HCT116 (cell line): ENCODE measurements around the gene ZMYND11. TPM values are rescaled to one million over a fixed set of nuclear protein-coding genes. Genes with fewer than 3 reads are reported as not detected.

Source experiments
- ATAC-seq: fragments of 200-7000 bp; cut with Tn5 transposase; 2 replicates; pipeline ENCODE4 v1.9.1; 2020; ENCODE audit warnings: mild to moderate bottlenecking, moderate library complexity
- BruUV-seq: library from RNA; stranded (reverse); fragments of 400-500 nt; replicated peaks from 2 replicates; lab custom pipeline; 2021; lab: Mats Ljungman, UMichigan
- CTCF ChIA-PET: fragments of 300-600 bp; sonication (Branson Sonifier 250); formaldehyde crosslinking; loops from one replicate; lab custom pipeline; 2021; ENCODE audit warnings: antibody characterized with exemption; lab: Charles Lee
- POLR2A ChIA-PET: fragments of 300-600, 350-600 bp; sonication (Branson Sonifier 250); formaldehyde crosslinking; loops from one replicate; lab custom pipeline; 2021; ENCODE audit warnings: antibody characterized with exemption; lab: Charles Lee
- RAD21 ChIA-PET, 2 experiments: fragments of 300-600 bp; sonication (Branson Sonifier 250); formaldehyde crosslinking; loops; one replicate each; lab custom pipeline; 2023; ENCODE audit warnings: low total read pairs in 2 of 2; ENCODE audit not compliant: uncharacterized antibody in 2 of 2, unreplicated experiment in 2 of 2, low non-redundant PET in 1 of 2; lab: Charles Lee
- DNase-seq: peaks from one replicate; pipeline ENCODE4 v3.0.0-alpha.2; 2010; ENCODE audit warnings: low read depth, low spot score
- H2AFZ ChIP-seq: fragments of 200-600 bp; shearing (Covaris generic), sonication (generic); 2 replicates; pipeline ENCODE4 v1.6.1; 2017; ENCODE audit warnings: low read depth, mixed run types, mixed read lengths, antibody characterized with exemption, low read length; ENCODE audit not compliant: poor library complexity, severe bottlenecking
- H3K27ac ChIP-seq: 2 replicates; pipeline ENCODE4 v1.5.1; 2012; ENCODE audit warnings: low read depth, low read length
- H3K27me3 ChIP-seq: fragments of 200-600 bp; sonication (generic); 2 replicates; pipeline ENCODE4 v1.6.1; 2016; ENCODE audit warnings: mixed run types, low read length, mixed read lengths; ENCODE audit not compliant: insufficient read depth
- H3K36me3 ChIP-seq, 2 experiments: fragments of 200-500 bp in 1 of 2; fragments of 200-600 bp in 1 of 2; sonication (Bioruptor generic) in 1 of 2; sonication (generic) in 1 of 2; 2 replicates each; pipeline versions ENCODE4 v1.5.1 to v1.6.1; 2014 to 2016; ENCODE audit warnings: low read length in 2 of 2, inconsistent platforms in 1 of 2, mixed read lengths in 1 of 2, mixed run types in 1 of 2; ENCODE audit not compliant: insufficient read depth in 2 of 2, control insufficient read depth in 1 of 2
- H3K4me1 ChIP-seq, 2 experiments: fragments of 200-600 bp in 1 of 2; sonication (generic) in 1 of 2; 2 replicates each; pipeline versions ENCODE4 v1.5.1 to v1.6.1; 2012 to 2017; ENCODE audit warnings: low read length in 2 of 2, inconsistent platforms in 1 of 2, mild to moderate bottlenecking in 1 of 2, mixed read lengths in 1 of 2, mixed run types in 1 of 2, moderate library complexity in 1 of 2; ENCODE audit not compliant: insufficient read depth in 2 of 2, control insufficient read depth in 1 of 2
- H3K4me2 ChIP-seq: fragments of 200-600 bp; sonication (generic); 2 replicates; pipeline ENCODE4 v1.6.1; 2017; ENCODE audit warnings: mixed run types, low read length, mixed read lengths
- H3K4me3 ChIP-seq, 2 experiments: fragments of 200-600 bp in 1 of 2; sonication (generic) in 1 of 2; replicated peaks in 1 of 2; 2 replicates each; pipeline ENCODE4 v1.5.1; 2011 to 2016; ENCODE audit warnings: low read length in 2 of 2, control low read depth in 1 of 2, low read depth in 1 of 2, mild to moderate bottlenecking in 1 of 2, mixed read lengths in 1 of 2, mixed run types in 1 of 2
- H3K79me2 ChIP-seq: fragments of 200-600 bp; sonication (generic); 2 replicates; pipeline ENCODE4 v1.6.1; 2017; ENCODE audit warnings: mild to moderate bottlenecking, mixed run types, low read length, moderate library complexity, mixed read lengths; ENCODE audit not compliant: insufficient read depth
- H3K9ac ChIP-seq: fragments of 200-600 bp; sonication (generic); 2 replicates; pipeline ENCODE4 v1.6.1; 2016; ENCODE audit warnings: low read length, mixed read lengths
- H3K9me2 ChIP-seq: fragments of 200-600 bp; sonication (generic), shearing (Covaris generic); 2 replicates; pipeline ENCODE4 v1.6.1; 2017; ENCODE audit warnings: mixed run types, mild to moderate bottlenecking, moderate library complexity; ENCODE audit not compliant: insufficient read depth
- H3K9me3 ChIP-seq, 2 experiments: fragments of 200-500 bp in 1 of 2; fragments of 200-600 bp in 1 of 2; sonication (Bioruptor generic) in 1 of 2; sonication (generic) in 1 of 2; 2 replicates each; pipeline ENCODE4 v1.6.1; 2014 to 2017; ENCODE audit warnings: low read length in 2 of 2, mixed read lengths in 2 of 2, inconsistent platforms in 1 of 2, low read depth in 1 of 2, mild to moderate bottlenecking in 1 of 2, mixed run types in 1 of 2, moderate library complexity in 1 of 2; ENCODE audit not compliant: control insufficient read depth in 1 of 2, insufficient read depth in 1 of 2
- H4K20me1 ChIP-seq: fragments of 200-600 bp; sonication (generic), shearing (Covaris generic); 2 replicates; pipeline ENCODE4 v1.6.1; 2017; ENCODE audit warnings: mixed run types, mild to moderate bottlenecking, moderate library complexity; ENCODE audit not compliant: insufficient read depth
- CBX3 ChIP-seq: IDR thresholded peaks from 2 replicates; pipeline ENCODE4 v1.6.1; 2012; ENCODE audit warnings: low read depth
- EGR1 ChIP-seq: IDR thresholded peaks from 2 replicates; pipeline ENCODE4 v1.6.1; 2012; ENCODE audit warnings: low read depth
- JUND ChIP-seq: IDR thresholded peaks from 2 replicates; pipeline ENCODE4 v1.6.1; 2012
- YY1 ChIP-seq: IDR thresholded peaks from 2 replicates; pipeline ENCODE4 v1.6.1; 2011; ENCODE audit warnings: low read length, low read depth, moderate library complexity, mild to moderate bottlenecking; ENCODE audit not compliant: insufficient replicate concordance; ENCODE audit errors: extremely low read depth
- ZFX ChIP-seq: fragments of 450-650 bp; IDR thresholded peaks from 2 replicates; pipeline ENCODE4 v1.6.1; 2017
- ZNF274 ChIP-seq: fragments of 200-500 bp; sonication (Bioruptor generic); IDR thresholded peaks from 2 replicates; pipeline ENCODE4 v1.6.1; 2014; ENCODE audit warnings: mild to moderate bottlenecking, low read depth, low read length, inconsistent platforms
- intact Hi-C: fragments of 100-400 bp; cut with micrococcal nuclease; formaldehyde crosslinking; loops from 2 replicates; pipeline ENCODE4 v1.10.0; 2022
- total RNA-seq: library from RNA; stranded (reverse); gene quantifications from one replicate; pipeline ENCODE4 v1.2.1, GENCODE V29; 2021; ENCODE audit not compliant: unreplicated experiment
- TF ChIP-seq, protein P1 (sequence below): IDR thresholded peaks from 2 replicates; pipeline ENCODE4 v1.6.1; 2012

The ZMYND11 gene
- total RNA-seq, 1 experiment from 2014 or later, result 28.3 TPM

GRCh38 chr10:219731-220472 is 84.6 kb downstream of the ZMYND11 start:
- Histone ChIP-seq H3K36me3 (no peaks in the 10 kb centered on the region), H3K27ac (no peak overlapping the region), H3K4me3 (no peak overlapping the region), H3K9me3 (no peaks in the 10 kb centered on the region), H3K4me1 (no peaks in the 10 kb centered on the region), H3K79me2 (no peaks in the 10 kb centered on the region), H3K9me2 (no peaks in the 10 kb centered on the region), H3K27me3 (no peaks in the 10 kb centered on the region), H3K9ac (no peak overlapping the region), H2AFZ (no peak overlapping the region), H4K20me1 (no peaks in the 10 kb centered on the region), H3K4me2 (no peak overlapping the region)
- RAD21 ChIA-PET, result no interaction called here
- ATAC-seq, result no peak
- BruUV-seq, result no TSS peak
- intact Hi-C loops, result no loop called here
- POLR2A ChIA-PET, result no interaction called here
- CTCF ChIA-PET, result interaction anchor here (2.0 kb wide), 2 partner anchors 10 to 11 kb away, joined by 8 to 11 read pairs; no protein-coding TSS in a partner anchor
- no peak for TF ChIP-seq JUND
- TF ChIP-seq YY1, result no peak
- no peak for TF ChIP-seq ZFX
- TF ChIP-seq, protein P1, sequence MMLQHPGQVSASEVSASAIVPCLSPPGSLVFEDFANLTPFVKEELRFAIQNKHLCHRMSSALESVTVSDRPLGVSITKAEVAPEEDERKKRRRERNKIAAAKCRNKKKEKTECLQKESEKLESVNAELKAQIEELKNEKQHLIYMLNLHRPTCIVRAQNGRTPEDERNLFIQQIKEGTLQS, result no peak
- no peak for DNase-seq

DNA sequence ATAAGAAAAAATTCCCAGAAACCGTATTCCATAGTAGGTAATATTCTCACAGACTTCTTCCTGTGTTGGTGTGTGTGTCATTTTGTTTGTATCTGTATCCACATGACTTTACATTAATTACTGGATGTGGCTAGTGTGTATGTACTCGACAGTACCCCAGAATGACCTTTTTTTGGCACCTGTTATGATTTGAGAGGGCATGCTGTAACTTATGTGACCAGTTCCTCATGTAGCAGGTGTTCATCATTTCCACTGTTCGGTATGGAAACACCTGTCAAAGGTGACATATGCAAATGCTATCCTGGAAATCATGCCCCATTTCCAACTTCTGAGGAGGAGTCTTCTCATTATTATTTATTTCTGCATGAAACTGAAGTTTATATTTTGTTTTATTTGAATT is 89.3 kb downstream of the ZMYND11 start:
- H3K9ac ChIP-seq, result no peak overlapping the region
- no peak for DNase-seq
- no peaks in the 10 kb centered on the region for H3K4me1 ChIP-seq
- no peaks in the 10 kb centered on the region for H4K20me1 ChIP-seq
- CTCF ChIA-PET, result no interaction called here
- no peak overlapping the region for H2AFZ ChIP-seq
- intact Hi-C loops, result no loop called here
- H3K9me3 ChIP-seq, result no peaks in the 10 kb centered on the region
- H3K27me3 ChIP-seq, result no peaks in the 10 kb centered on the region
- no peaks in the 10 kb centered on the region for H3K36me3 ChIP-seq
- no peak for TF ChIP-seq CBX3
- TF ChIP-seq ZNF274, result no peak
- TF ChIP-seq EGR1, result no peak
- no TSS peak for BruUV-seq
- no peak overlapping the region for H3K27ac ChIP-seq
- H3K9me2 ChIP-seq, result no peaks in the 10 kb centered on the region
- no peak overlapping the region for H3K4me3 ChIP-seq
- ATAC-seq, result no peak
- POLR2A ChIA-PET, result no interaction called here
- RAD21 ChIA-PET, result no interaction called here
- H3K4me2 ChIP-seq, result no peak overlapping the region
- no peaks in the 10 kb centered on the region for H3K79me2 ChIP-seq
